ENCODE data around the gene SLC48A1. TPM values are rescaled to one million over a fixed set of nuclear protein-coding genes. Genes with fewer than 3 reads are reported as not detected.

SLC48A1 gene
- total RNA-seq, 4 donors from 2014 or later: 14.9 to 21.5 (median 15.9) TPM

GRCh38 chr12:47825173-47825639 lies 52.2 kb downstream of the SLC48A1 start:
- peak in 1 of 3 donors; percentile 42 for DNase-seq
- no peak for TF ChIP-seq CTCF (IDR thresholded peaks at IDR 0.05)
- no peak for TF ChIP-seq POLR2A (IDR thresholded peaks at IDR 0.05)
- H3K4me1 ChIP-seq: peaks cover 0 to 44% (median 3%) of the 10 kb centered on the region in 4 donors
- no peaks in the 10 kb centered on the region for H3K36me3 ChIP-seq
- H3K27ac ChIP-seq: peak overlapping the region in 3 of 4 donors; percentile 55 to 98 (median 68)
- no peak overlapping the region for H3K4me3 ChIP-seq
- H3K27me3 ChIP-seq: no peaks in the 10 kb centered on the region
- no peaks in the 10 kb centered on the region for H3K9me3 ChIP-seq

- Histone ChIP-seq H3K27ac (peak overlapping the region; percentile 29 to 77 (median 62)), H3K27me3 (no peaks in the 10 kb centered on the region), H3K36me3 (no peaks in the 10 kb centered on the region), H3K4me3 (no peak overlapping the region), H3K9me3 (no peaks in the 10 kb centered on the region), H3K4me1 (peaks cover 6 to 17% (median 10%) of the 10 kb centered on the region in 4 donors)
- DNase-seq: peak in 1 of 3 donors; percentile 34
- TF ChIP-seq CTCF (IDR thresholded peaks at IDR 0.05) (no peak), POLR2A (IDR thresholded peaks at IDR 0.05) (no peak)
Measured at GRCh38 chr12:47828008-47828975, 55.3 kb downstream of the SLC48A1 start.

- Histone ChIP-seq H3K27me3 (no peaks in the 10 kb centered on the region), H3K36me3 (no peaks in the 10 kb centered on the region), H3K9me3 (no peaks in the 10 kb centered on the region), H3K4me3 (no peak overlapping the region), H3K27ac (peak overlapping the region; percentile 29 to 77 (median 62)), H3K4me1 (peaks cover 6 to 17% (median 12%) of the 10 kb centered on the region in 4 donors)
- DNase-seq: peak in 1 of 3 donors; percentile 77
- no peak for TF ChIP-seq POLR2A (IDR thresholded peaks at IDR 0.05)
- no peak for TF ChIP-seq CTCF (IDR thresholded peaks at IDR 0.05)
Measured at GRCh38 chr12:47828976-47829482, 56.0 kb downstream of the SLC48A1 start.

GRCh38 chr12:47829584-47829983 lies 56.5 kb downstream of the SLC48A1 start:
- H3K36me3 ChIP-seq: no peaks in the 10 kb centered on the region
- H3K27ac ChIP-seq: peak overlapping the region; percentile 29 to 77 (median 62)
- no peaks in the 10 kb centered on the region for H3K27me3 ChIP-seq
- H3K9me3 ChIP-seq: no peaks in the 10 kb centered on the region
- no peak for DNase-seq
- TF ChIP-seq CTCF (IDR thresholded peaks at IDR 0.05): no peak
- no peak for TF ChIP-seq POLR2A (IDR thresholded peaks at IDR 0.05)
- no peak overlapping the region for H3K4me3 ChIP-seq
- peaks cover 6 to 17% (median 12%) of the 10 kb centered on the region in 4 donors for H3K4me1 ChIP-seq

Other genes with a start within 250 kb of the SLC48A1 start
- 10 to 100 TPM in 3 of 4 donors, 1 to 10 TPM in 1; 5.4 to 33.8 (median 13.3) TPM for gene RPAP3, start 67.2 kb upstream of the SLC48A1 start, total RNA-seq
- gene ENDOU, start 47.7 kb upstream of the SLC48A1 start, total RNA-seq: not detected
- gene RAPGEF3, start 14.4 kb upstream of the SLC48A1 start, total RNA-seq: 10 to 100 TPM in 3 of 4 donors, 1 to 10 TPM in 1; 4.9 to 33.0 (median 16.9) TPM
- gene HDAC7, start 46.7 kb downstream of the SLC48A1 start, total RNA-seq: 10 to 100 TPM in 3 of 4 donors, 1 to 10 TPM in 1; 9.8 to 80.9 (median 36.8) TPM
- gene VDR, start 131.8 kb downstream of the SLC48A1 start, total RNA-seq: 100 to 1,000 TPM in 3 of 4 donors, 10 to 100 TPM in 1; 75.1 to 193 (median 156) TPM
- gene TMEM106C, start 190.4 kb downstream of the SLC48A1 start, total RNA-seq: 100 to 1,000 TPM in 3 of 4 donors, 10 to 100 TPM in 1; 80.9 to 326 (median 241) TPM
- gene COL2A1, start 231.2 kb downstream of the SLC48A1 start, total RNA-seq: 1 to 10 TPM in 1 of 4 donors, under 1 TPM in 2, not detected in 1; 0.18 to 6.6 (median 0.27) TPM